ENCODE measurements around the gene CEACAM18. TPM values are rescaled to one million over a fixed set of nuclear protein-coding genes. Genes with fewer than 3 reads are reported as not detected.

CEACAM18 gene
- total and polyA plus RNA-seq, 11 donors: not detected

DNA sequence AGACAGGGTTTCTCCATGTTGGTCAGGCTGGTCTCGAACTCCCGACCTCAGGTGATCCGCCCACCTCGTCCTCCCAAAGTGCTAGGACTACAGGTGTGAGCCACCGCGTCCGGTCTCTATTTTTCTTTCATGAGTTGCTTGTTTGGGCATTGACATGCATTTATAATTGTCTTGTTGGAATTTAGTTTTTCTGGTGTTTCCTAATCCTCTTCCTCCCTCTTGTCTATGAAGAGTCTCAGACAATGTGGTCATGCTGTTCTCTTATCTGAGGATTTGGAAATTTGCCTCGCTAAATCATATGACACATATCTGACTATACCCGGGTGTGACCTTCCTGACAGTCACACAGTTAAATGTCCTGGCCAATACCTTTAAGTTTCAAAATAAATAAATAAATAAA lies 7.4 kb upstream of the CEACAM18 start:
- no peak for ATAC-seq
- H3K36me3 ChIP-seq: no peaks in the 10 kb centered on the region
- no peaks in the 10 kb centered on the region for H3K9me3 ChIP-seq
- intact Hi-C loops (cut with DNase I): loop anchor here in 7 of 10 donors (5.0 to 10.0 kb wide), 4 partner anchors 186 to 314 kb away; no protein-coding TSS in a partner anchor
- TF ChIP-seq, protein P1, sequence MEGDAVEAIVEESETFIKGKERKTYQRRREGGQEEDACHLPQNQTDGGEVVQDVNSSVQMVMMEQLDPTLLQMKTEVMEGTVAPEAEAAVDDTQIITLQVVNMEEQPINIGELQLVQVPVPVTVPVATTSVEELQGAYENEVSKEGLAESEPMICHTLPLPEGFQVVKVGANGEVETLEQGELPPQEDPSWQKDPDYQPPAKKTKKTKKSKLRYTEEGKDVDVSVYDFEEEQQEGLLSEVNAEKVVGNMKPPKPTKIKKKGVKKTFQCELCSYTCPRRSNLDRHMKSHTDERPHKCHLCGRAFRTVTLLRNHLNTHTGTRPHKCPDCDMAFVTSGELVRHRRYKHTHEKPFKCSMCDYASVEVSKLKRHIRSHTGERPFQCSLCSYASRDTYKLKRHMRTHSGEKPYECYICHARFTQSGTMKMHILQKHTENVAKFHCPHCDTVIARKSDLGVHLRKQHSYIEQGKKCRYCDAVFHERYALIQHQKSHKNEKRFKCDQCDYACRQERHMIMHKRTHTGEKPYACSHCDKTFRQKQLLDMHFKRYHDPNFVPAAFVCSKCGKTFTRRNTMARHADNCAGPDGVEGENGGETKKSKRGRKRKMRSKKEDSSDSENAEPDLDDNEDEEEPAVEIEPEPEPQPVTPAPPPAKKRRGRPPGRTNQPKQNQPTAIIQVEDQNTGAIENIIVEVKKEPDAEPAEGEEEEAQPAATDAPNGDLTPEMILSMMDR (IDR thresholded peaks at IDR 0.05): no peak
- TF ChIP-seq POLR2A (IDR thresholded peaks at IDR 0.05): no peak
- no peak for DNase-seq
- peaks cover 0 to 18% (median 0%) of the 10 kb centered on the region in 12 donors for H3K4me1 ChIP-seq
- H3K4me3 ChIP-seq: no peak overlapping the region
- H3K27ac ChIP-seq: no peak overlapping the region
- WGBS, 4 donors: 63 to 78% (median 68%) methylated on average over 9 of the region's 9 CpGs
- H3K27me3 ChIP-seq: peaks cover 0 to 34% (median 8%) of the 10 kb centered on the region in 9 donors

DNA sequence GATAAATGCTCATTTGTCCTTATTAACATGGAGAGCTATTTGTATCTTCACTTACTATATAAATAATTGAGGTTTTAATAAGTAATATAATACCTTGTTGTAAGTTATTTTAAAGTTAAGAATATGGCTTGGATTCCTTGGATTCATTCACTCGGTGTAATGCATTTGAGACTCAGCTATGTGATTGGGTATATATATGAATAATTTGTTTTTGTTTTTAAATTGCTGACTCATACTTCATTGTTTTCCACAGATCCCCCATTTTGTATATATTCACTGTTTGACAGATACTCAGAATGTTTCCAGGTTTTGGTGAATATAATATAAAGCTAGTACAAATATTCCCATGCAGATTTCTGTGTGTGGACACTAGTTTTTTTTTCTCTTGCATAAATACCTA lies 6.8 kb upstream of the CEACAM18 start:
- Histone ChIP-seq H3K27me3 (peaks cover 0 to 38% (median 8%) of the 10 kb centered on the region in 9 donors), H3K9me3 (no peaks in the 10 kb centered on the region), H3K27ac (no peak overlapping the region), H3K36me3 (no peaks in the 10 kb centered on the region), H3K4me1 (peaks cover 0 to 12% (median 0%) of the 10 kb centered on the region in 12 donors), H3K4me3 (no peak overlapping the region)
- intact Hi-C loops (cut with DNase I): loop anchor here in 7 of 10 donors (5.0 to 10.0 kb wide), 4 partner anchors 186 to 313 kb away; no protein-coding TSS in a partner anchor
- no peak for TF ChIP-seq POLR2A (IDR thresholded peaks at IDR 0.05)
- TF ChIP-seq, protein P1 (IDR thresholded peaks at IDR 0.05): no peak
- no peak for DNase-seq
- 66 to 80% (median 70%) methylated on average over 1 of the region's 1 CpG for WGBS, 4 donors
- ATAC-seq: no peak

DNA sequence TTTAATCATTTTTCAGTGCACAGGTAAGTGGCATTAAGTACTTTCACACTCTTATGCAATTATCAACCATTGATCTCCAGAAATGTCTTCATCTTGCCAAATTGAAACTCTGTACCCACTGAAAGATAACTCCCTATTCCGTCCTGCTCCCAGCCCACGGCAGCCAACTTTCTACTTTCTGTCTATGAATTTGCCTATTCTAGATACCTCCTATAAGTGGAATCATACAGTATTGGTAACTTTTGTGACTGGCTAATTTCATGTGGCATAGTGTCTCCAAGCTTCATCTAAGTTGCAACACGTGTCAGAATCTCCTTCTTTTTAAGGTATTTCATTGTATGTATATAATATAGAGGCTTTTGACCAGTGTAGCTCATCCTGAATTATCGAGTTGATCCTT lies 5.7 kb upstream of the CEACAM18 start:
- H3K27me3 ChIP-seq: peaks cover 0 to 38% (median 8%) of the 10 kb centered on the region in 9 donors
- intact Hi-C loops (cut with DNase I): loop anchor here (1.0 to 10.0 kb wide), 8 partner anchors 184 to 312 kb away; no protein-coding TSS in a partner anchor

DNA sequence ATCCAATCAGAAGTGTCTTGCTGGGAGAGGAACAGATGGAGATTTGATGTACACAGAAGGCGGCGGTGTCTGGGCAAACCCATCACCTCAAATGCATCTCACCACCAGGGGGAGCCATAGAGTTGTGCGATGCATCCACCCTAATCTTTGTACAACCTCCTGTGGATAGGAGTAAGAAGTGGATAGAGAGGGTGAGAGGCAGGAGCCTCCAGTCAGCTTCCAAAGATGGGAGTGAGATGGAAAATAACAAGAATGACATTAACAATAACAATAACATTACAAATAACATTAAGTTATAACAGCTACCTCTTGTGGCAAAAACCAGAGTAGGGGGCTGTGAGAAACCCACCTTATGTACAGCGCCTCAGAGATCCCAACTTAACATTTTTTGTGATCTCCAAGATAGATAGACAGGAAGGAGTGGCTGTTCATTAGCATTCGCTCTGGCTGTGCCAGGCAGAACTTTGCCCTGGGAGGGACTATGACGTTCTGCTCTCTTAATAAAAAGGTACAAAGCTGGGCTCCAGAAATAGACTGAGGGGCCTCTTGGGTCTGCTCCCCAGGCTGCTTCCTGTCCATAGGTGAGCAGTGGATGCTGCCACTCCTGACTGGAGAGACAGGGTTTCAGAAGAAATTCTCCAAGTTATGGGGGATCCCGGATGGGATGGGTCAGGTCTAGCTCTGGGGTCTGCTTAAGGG lies 5.2 kb upstream of the CEACAM18 start:
- DNase-seq (peak in 4 of 5 donors; percentile 70 to 77 (median 72)), ATAC-seq (peak; percentile 67 to 82 (median 78))
- Histone ChIP-seq H3K27ac (no peak overlapping the region), H3K4me1 (peaks cover 0 to under 1% (median 0%) of the 10 kb centered on the region in 12 donors), H3K36me3 (no peaks in the 10 kb centered on the region), H3K4me3 (no peak overlapping the region), H3K27me3 (peaks cover 0 to 38% (median 8%) of the 10 kb centered on the region in 9 donors), H3K9me3 (no peaks in the 10 kb centered on the region)
- 31 to 35% (median 33%) methylated on average over 7 of the region's 7 CpGs for WGBS, 4 donors
- intact Hi-C loops (cut with DNase I): loop anchor here (1.0 to 10.0 kb wide), 8 partner anchors 184 to 312 kb away; no protein-coding TSS in a partner anchor
- no peak for TF ChIP-seq POLR2A (IDR thresholded peaks at IDR 0.05)
- TF ChIP-seq, protein P1 (IDR thresholded peaks at IDR 0.05): peak; percentile 77 to 97 (median 86)

More for the DNA sequence above, 5.7 kb upstream of the CEACAM18 start:
- no peak overlapping the region for H3K4me3 ChIP-seq
- no peaks in the 10 kb centered on the region for H3K9me3 ChIP-seq
- ATAC-seq (no peak), DNase-seq (no peak)
- WGBS, 4 donors: 11 to 19% (median 16%) methylated on average over 4 of the region's 4 CpGs
- TF ChIP-seq, protein P1 (IDR thresholded peaks at IDR 0.05): no peak
- no peak for TF ChIP-seq POLR2A (IDR thresholded peaks at IDR 0.05)
- H3K27ac ChIP-seq: no peak overlapping the region
- H3K36me3 ChIP-seq: no peaks in the 10 kb centered on the region
- peaks cover 0 to 6% (median 0%) of the 10 kb centered on the region in 12 donors for H3K4me1 ChIP-seq
